ENCODE data around the gene FAM186B. TPM values are rescaled to one million over a fixed set of nuclear protein-coding genes. Genes with fewer than 3 reads are reported as not detected.

The FAM186B gene
- polyA plus RNA-seq, 3 donors = not detected

GRCh38 chr12:49627752-49628360 is 22.4 kb upstream of the FAM186B start:
- no peak overlapping the region for H3K4me2 ChIP-seq (replicated peaks; ENCODE audit: extremely low read depth, low read length, poor library complexity, severe bottlenecking)

GRCh38 chr12:49626836-49627235 is 21.4 kb upstream of the FAM186B start:
- Histone ChIP-seq H3K27ac (ENCODE audit: low read depth in 1 of 2, low read length in 2 of 2) (no peak overlapping the region), H3K36me3 (replicated peaks in 1 of 2; ENCODE audit: control insufficient read depth in 1 of 2, insufficient read depth in 2 of 2, low read length in 2 of 2) (no peaks in the 10 kb centered on the region), H2AFZ (ENCODE audit: insufficient read depth, low read depth, low read length, poor library complexity, severe bottlenecking) (no peak overlapping the region), H3K27me3 (ENCODE audit: control insufficient read depth in 2 of 2, insufficient read depth in 2 of 2, low read length in 2 of 2) (peaks cover under 1 to 8% of the 10 kb centered on the region in 2 donors), H3K4me1 (ENCODE audit: control insufficient read depth in 1 of 2, insufficient read depth in 2 of 2, low read length in 2 of 2) (peaks cover 15 to 19% of the 10 kb centered on the region in 2 donors), H3K9ac (ENCODE audit: insufficient read depth, low read length, poor library complexity, severe bottlenecking) (no peak overlapping the region), H3K79me2 (ENCODE audit: insufficient read depth, low read length) (no peaks in the 10 kb centered on the region), H3K4me3 (replicated peaks in 1 of 3; ENCODE audit: low read depth in 2 of 3, low read length in 3 of 3) (no peak overlapping the region), H4K20me1 (ENCODE audit: insufficient read depth, low read length) (no peaks in the 10 kb centered on the region), H3K9me3 (replicated peaks in 1 of 2; ENCODE audit: control insufficient read depth in 1 of 2, insufficient read depth in 1 of 2, low read length in 2 of 2) (no peaks in the 10 kb centered on the region), H3K4me2 (replicated peaks; ENCODE audit: extremely low read depth, low read length, poor library complexity, severe bottlenecking) (no peak overlapping the region)
- no peak for TF ChIP-seq CTCF (IDR thresholded peaks at IDR 0.05)
- WGBS (ENCODE audit: insufficient coverage) = no CpG with 5 or more reads among the region's 1 CpG
- intact Hi-C loops (cut with micrococcal nuclease) = no loop called here
- no peak for DNase-seq
- Mint-ChIP-seq H3K4me3 (no peak overlapping the region), H3K27ac (no peak overlapping the region), H3K4me1 (peaks cover 25% of the 10 kb centered on the region), H3K9me3 (peaks cover 0 to 4% (median 0%) of the 10 kb centered on the region in 7 donors), H3K27me3 (ENCODE audit: low read depth in 3 of 3) (peaks cover 15 to 18% (median 16%) of the 10 kb centered on the region in 3 donors), H3K36me3 (no peaks in the 10 kb centered on the region)

More at GRCh38 chr12:49627752-49628360, 22.4 kb upstream of the FAM186B start:
- no peak overlapping the region for H3K27ac Mint-ChIP-seq
- H3K27ac ChIP-seq (ENCODE audit: low read depth in 1 of 2, low read length in 2 of 2) = no peak overlapping the region
- H3K36me3 ChIP-seq (replicated peaks in 1 of 2; ENCODE audit: control insufficient read depth in 1 of 2, insufficient read depth in 2 of 2, low read length in 2 of 2) = no peaks in the 10 kb centered on the region
- H3K4me1 ChIP-seq (ENCODE audit: control insufficient read depth in 1 of 2, insufficient read depth in 2 of 2, low read length in 2 of 2) = peaks cover 5 to 8% of the 10 kb centered on the region in 2 donors
- H3K9me3 ChIP-seq (replicated peaks in 1 of 2; ENCODE audit: control insufficient read depth in 1 of 2, insufficient read depth in 1 of 2, low read length in 2 of 2) = no peaks in the 10 kb centered on the region
- no peaks in the 10 kb centered on the region for H3K36me3 Mint-ChIP-seq
- no peak for TF ChIP-seq CTCF (IDR thresholded peaks at IDR 0.05)
- WGBS (ENCODE audit: insufficient coverage) = 100% methylated on average over 1 of the region's 3 CpGs
- no peaks in the 10 kb centered on the region for H3K79me2 ChIP-seq (ENCODE audit: insufficient read depth, low read length)
- H3K27me3 ChIP-seq (ENCODE audit: control insufficient read depth in 2 of 2, insufficient read depth in 2 of 2, low read length in 2 of 2) = no peaks in the 10 kb centered on the region
- DNase-seq = no peak
- no peak overlapping the region for H3K9ac ChIP-seq (ENCODE audit: insufficient read depth, low read length, poor library complexity, severe bottlenecking)
- H2AFZ ChIP-seq (ENCODE audit: insufficient read depth, low read depth, low read length, poor library complexity, severe bottlenecking) = no peak overlapping the region
- H3K4me3 ChIP-seq (replicated peaks in 1 of 3; ENCODE audit: low read depth in 2 of 3, low read length in 3 of 3) = no peak overlapping the region
- no peaks in the 10 kb centered on the region for H3K9me3 Mint-ChIP-seq
- peaks cover 16% of the 10 kb centered on the region for H3K4me1 Mint-ChIP-seq
- no peak overlapping the region for H3K4me3 Mint-ChIP-seq
- H3K27me3 Mint-ChIP-seq (ENCODE audit: low read depth in 3 of 3) = peaks cover 6 to 9% (median 8%) of the 10 kb centered on the region in 3 donors
- intact Hi-C loops (cut with micrococcal nuclease) = no loop called here
- H4K20me1 ChIP-seq (ENCODE audit: insufficient read depth, low read length) = no peaks in the 10 kb centered on the region

All from CD14-positive monocyte (primary cell).